ENCODE data around the gene YTHDC1. TPM values are rescaled to one million over a fixed set of nuclear protein-coding genes. Genes with fewer than 3 reads are reported as not detected.

The YTHDC1 gene
- total RNA-seq, 6 donors from 2014 or later = 54.1 to 137 (median 76.3) TPM

DNA sequence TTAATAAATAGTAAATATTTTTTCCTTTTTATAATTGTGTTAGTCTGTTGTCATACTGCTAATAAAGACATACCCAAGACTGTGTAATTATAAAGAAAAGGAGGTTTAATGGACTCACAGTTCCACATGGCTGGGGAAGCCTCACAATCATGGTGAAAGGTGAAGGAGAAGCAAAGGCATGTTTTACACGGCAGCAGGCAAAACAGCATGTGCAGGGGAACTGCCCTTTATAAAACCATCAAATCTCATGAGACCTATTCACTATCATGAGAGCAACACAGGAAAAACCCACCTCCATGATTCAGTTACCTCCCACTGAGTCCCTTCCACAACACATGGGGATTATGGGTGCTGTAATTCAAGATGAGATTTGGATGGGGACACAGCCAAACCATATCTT, 58.6 kb downstream of the YTHDC1 start:
- no peak overlapping the region for H3K27ac ChIP-seq
- TF ChIP-seq POLR2AphosphoS5 (IDR thresholded peaks at IDR 0.05) (no peak), POLR2A (IDR thresholded peaks at IDR 0.05) (no peak), EP300 (IDR thresholded peaks at IDR 0.05) (no peak)
- TF ChIP-seq, protein P1, sequence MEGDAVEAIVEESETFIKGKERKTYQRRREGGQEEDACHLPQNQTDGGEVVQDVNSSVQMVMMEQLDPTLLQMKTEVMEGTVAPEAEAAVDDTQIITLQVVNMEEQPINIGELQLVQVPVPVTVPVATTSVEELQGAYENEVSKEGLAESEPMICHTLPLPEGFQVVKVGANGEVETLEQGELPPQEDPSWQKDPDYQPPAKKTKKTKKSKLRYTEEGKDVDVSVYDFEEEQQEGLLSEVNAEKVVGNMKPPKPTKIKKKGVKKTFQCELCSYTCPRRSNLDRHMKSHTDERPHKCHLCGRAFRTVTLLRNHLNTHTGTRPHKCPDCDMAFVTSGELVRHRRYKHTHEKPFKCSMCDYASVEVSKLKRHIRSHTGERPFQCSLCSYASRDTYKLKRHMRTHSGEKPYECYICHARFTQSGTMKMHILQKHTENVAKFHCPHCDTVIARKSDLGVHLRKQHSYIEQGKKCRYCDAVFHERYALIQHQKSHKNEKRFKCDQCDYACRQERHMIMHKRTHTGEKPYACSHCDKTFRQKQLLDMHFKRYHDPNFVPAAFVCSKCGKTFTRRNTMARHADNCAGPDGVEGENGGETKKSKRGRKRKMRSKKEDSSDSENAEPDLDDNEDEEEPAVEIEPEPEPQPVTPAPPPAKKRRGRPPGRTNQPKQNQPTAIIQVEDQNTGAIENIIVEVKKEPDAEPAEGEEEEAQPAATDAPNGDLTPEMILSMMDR (IDR thresholded peaks at IDR 0.05) = no peak
- H3K36me3 ChIP-seq = no peaks in the 10 kb centered on the region
- DNase-seq = no peak
- H3K4me1 ChIP-seq = no peaks in the 10 kb centered on the region
- WGBS, 2 donors = 100% methylated on average over 1 of the region's 1 CpG
- ATAC-seq (ENCODE audit: low FRiP score in 2 of 2) = no peak
- no peak overlapping the region for H3K4me3 ChIP-seq
- no peaks in the 10 kb centered on the region for H3K27me3 ChIP-seq
- H3K9me3 ChIP-seq = no peaks in the 10 kb centered on the region

DNA sequence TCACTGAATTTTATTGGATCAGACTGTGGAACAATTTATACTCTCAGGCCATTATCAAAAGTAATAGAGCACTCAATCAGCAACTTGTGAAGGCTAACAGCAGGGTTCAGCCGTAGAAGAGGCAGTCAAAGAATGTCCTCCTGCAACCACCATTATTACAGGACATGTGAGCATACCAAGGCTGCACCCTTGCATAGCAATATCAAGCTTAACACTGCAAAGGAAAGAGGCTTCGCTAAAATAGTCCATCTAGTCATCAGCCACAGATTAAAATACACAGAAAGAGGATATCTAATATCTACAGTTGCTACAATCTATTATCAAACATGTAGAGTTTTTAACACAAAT, 61.5 kb downstream of the YTHDC1 start:
- no peaks in the 10 kb centered on the region for H3K27me3 ChIP-seq
- TF ChIP-seq, protein P1 (IDR thresholded peaks at IDR 0.05) = no peak
- TF ChIP-seq POLR2AphosphoS5 (IDR thresholded peaks at IDR 0.05) = no peak
- no peak for TF ChIP-seq POLR2A (IDR thresholded peaks at IDR 0.05)
- TF ChIP-seq EP300 (IDR thresholded peaks at IDR 0.05) = no peak
- ATAC-seq (ENCODE audit: low FRiP score in 2 of 2) (no peak), DNase-seq (no peak)
- no peaks in the 10 kb centered on the region for H3K4me1 ChIP-seq
- H3K4me3 ChIP-seq = no peak overlapping the region
- no peaks in the 10 kb centered on the region for H3K9me3 ChIP-seq
- H3K36me3 ChIP-seq = no peaks in the 10 kb centered on the region
- no peak overlapping the region for H3K27ac ChIP-seq
- WGBS, 2 donors = 66 to 72% methylated on average over 2 of the region's 2 CpGs

DNA sequence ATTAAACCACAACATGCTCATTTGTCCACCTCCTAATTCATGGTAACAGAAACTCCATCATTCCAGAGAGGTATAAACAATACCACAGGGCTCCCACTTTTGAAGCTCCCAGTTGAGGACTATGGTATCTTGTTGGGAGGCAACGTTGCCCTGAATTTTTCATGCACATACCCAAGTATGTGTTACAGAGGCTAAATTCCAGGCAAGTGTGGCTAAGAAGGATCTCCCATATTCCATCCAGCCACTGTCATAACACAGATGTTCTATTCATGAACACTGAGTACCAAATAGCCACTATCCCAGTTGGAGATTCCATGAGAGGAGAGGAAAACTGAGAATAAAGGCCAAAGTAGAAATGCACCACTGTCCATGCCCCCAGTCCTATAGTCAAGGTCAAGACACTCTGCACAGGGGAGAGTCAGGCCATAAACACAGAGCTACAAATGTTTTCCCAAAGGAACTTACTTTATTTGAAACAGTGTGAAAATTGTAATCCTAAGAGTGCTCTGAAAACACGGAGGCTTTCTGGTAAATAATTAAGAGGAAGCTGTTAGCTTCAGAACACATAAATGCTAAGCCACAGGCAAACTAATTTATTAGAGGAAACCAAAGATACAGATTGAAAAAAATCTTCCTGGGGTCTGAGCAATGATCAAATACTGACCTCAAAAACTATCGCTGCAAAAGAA, 62.0 kb downstream of the YTHDC1 start:
- Histone ChIP-seq H3K4me1 (no peaks in the 10 kb centered on the region), H3K4me3 (no peak overlapping the region), H3K27me3 (no peaks in the 10 kb centered on the region), H3K27ac (no peak overlapping the region), H3K9me3 (no peaks in the 10 kb centered on the region), H3K36me3 (no peaks in the 10 kb centered on the region)
- 45 to 50% methylated on average over 3 of the region's 3 CpGs for WGBS, 2 donors
- DNase-seq (no peak), ATAC-seq (ENCODE audit: low FRiP score in 2 of 2) (no peak)
- TF ChIP-seq POLR2A (IDR thresholded peaks at IDR 0.05) = no peak
- no peak for TF ChIP-seq POLR2AphosphoS5 (IDR thresholded peaks at IDR 0.05)
- no peak for TF ChIP-seq EP300 (IDR thresholded peaks at IDR 0.05)
- TF ChIP-seq, protein P1 (IDR thresholded peaks at IDR 0.05) = no peak

DNA sequence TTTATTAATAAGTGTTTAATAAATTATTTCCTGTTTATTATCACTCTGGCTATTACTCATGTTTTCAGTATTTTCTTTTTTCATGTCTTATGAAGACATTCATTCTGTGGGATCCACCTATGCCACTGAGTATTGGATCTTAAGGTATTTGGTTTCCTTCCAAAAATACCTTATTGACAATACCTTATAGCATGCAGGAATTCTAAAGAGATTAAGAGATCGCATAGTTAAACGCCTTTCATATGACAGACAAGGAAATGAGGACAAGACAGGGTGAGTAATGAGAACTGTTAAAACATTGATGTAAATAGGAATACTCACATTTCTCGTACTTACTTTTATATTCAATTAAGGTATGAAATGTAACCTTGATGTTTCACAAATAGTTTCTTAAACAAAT, 66.2 kb downstream of the YTHDC1 start:
- WGBS, 2 donors = 72 to 76% methylated on average over 3 of the region's 3 CpGs
- ATAC-seq (ENCODE audit: low FRiP score in 2 of 2) = no peak

More for the DNA sequence above, 66.2 kb downstream of the YTHDC1 start:
- no peaks in the 10 kb centered on the region for H3K9me3 ChIP-seq
- no peaks in the 10 kb centered on the region for H3K27me3 ChIP-seq
- no peak overlapping the region for H3K27ac ChIP-seq
- no peaks in the 10 kb centered on the region for H3K4me1 ChIP-seq
- TF ChIP-seq, protein P1 (IDR thresholded peaks at IDR 0.05) = no peak
- TF ChIP-seq POLR2A (IDR thresholded peaks at IDR 0.05) (no peak), EP300 (IDR thresholded peaks at IDR 0.05) (no peak), POLR2AphosphoS5 (IDR thresholded peaks at IDR 0.05) (no peak)
- no peak for DNase-seq
- H3K4me3 ChIP-seq = no peak overlapping the region
- H3K36me3 ChIP-seq = no peaks in the 10 kb centered on the region
